Measurements from ENCODE around the gene DPH5. TPM values are rescaled to one million over a fixed set of nuclear protein-coding genes. Genes with fewer than 3 reads are reported as not detected.
A peak's percentile ranks its signal among the peaks of the same experiment; 100 is the strongest.
"Not testable (repeated sequence)": the region's sequence is repeated elsewhere in the genome, so short reads cannot be mapped to it uniquely, and the experiment has no call there.

DPH5 gene, protein sequence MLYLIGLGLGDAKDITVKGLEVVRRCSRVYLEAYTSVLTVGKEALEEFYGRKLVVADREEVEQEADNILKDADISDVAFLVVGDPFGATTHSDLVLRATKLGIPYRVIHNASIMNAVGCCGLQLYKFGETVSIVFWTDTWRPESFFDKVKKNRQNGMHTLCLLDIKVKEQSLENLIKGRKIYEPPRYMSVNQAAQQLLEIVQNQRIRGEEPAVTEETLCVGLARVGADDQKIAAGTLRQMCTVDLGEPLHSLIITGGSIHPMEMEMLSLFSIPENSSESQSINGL
- 26.6 TPM for polyA plus RNA-seq (2013, experiment 1 of 2; ENCODE audit: insufficient read length)
- 33.0 TPM for polyA plus RNA-seq (2013, experiment 2 of 2; ENCODE audit: insufficient read length)

DNA sequence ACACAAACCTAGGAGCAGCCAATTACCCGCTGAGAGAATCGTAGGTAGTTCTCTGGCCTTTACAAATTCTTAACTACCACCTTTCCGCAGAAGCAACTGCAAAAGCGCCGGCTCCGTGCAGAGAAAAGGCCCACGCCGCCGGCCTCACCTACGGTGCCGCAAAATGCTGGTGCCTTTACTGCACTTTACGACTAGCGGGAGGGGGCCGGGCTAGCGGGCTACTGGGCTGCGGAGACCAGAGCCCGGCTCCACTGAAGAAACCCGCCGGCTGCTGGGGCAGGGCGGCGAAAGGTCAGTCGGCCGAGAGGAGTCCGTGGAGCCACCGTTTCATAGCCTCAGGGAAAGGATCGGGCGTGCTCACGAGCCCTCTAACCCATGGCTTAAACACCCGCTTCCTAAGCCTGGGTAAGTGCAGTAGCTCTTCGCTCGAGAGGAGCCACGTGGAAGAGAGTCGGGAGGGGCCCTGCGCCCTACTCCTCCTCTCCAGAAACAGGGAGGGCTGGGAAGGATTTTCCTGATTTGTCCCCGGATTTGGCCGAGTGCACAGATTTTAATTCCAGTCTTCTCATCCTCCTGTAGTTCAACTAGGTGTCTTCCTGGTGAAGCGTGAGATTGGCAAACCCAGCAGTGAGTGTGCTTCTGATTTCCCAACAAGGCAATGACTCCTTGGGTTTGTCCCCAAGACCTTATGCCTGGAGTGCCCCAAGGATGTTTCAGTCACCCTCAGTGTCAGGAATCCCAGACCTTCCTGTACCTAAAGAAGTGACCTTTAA lies at the start of gene DPH5:
DPH5 (minus strand) TSS at position 128 of the 773 bp plus-strand sequence. CDS start 341 bp downstream, outside the sequence.
- peak; percentile 94 for DNase-seq

DNA sequence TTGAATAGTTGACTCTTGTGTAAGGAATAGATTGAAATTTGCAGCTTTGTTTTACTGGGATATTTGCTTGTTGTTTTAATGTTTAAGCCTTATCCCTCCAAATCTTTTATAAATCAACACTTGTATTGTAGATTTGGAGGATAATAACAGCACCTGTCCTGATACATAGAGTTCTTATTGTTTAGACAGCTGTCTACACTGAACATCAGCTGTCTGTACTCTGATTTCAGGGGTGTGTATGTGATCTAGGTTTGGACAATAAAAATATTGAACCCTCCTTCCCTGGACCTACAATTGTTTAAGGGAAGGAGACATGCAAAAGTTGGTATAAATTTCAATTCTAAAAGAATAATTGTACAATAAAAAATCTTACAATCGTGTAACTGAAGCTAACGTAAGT lies 48.3 kb upstream of the DPH5 start:
- no peak for DNase-seq

DNA sequence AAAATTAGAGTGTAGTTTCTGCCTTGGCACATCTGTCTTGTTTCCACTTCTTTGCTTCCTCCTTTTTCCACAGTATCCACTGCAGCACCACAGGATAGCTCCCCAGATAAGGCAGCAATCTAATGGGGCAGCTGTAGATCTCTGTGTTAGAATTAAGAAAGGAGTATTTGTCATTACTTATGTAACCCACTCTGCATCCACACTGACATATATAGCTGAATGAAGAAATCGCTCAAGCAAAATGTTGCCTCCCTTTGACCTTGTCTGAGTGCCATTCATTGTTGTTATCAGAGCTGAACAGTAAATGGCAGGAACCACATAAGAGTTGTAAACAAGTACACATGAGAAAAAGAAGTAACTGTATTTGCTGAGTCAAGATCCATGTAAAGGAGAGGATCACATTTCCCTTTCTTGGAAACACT lies 45.9 kb upstream of the DPH5 start:
- no peak for DNase-seq

DNA sequence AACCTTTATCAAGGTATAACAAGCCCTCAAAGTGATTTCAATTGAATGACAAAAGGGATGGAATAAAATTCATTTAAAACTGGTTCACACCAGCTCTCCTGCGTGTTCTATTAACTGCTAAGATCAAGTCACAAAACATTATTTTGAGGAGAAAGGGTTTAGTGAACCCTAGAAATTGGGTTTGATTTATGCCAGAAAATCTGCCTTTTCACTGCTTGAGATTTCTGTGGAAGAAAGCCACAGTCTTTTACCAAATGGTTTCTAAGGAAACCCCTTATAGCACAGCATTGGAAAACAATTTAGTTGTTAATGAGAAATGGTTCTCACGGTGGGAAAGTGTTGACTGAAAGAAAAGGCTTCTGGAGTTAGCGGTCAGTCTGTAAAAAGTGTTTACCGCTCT lies 43.6 kb upstream of the DPH5 start:
- DNase-seq: no peak

DNA sequence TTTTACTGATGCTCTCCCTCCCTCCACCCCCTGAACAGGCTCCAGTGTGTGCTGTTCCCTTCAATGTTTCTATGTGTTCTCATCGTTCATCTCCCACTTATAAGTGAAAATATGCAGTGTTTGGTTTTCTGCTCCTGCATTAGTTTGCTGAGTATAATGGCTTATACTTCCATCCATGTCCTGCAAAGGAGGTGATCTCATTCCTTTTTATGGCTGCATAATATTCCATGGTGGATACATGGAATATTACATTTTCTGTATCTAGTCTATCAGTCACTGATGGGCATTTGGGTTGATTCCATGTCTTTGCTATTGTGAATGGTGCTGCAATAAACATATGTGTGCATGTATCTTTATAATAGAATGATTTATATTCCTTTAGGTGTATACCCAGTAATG lies 41.4 kb upstream of the DPH5 start:
- DNase-seq: not testable (repeated sequence)

DNA sequence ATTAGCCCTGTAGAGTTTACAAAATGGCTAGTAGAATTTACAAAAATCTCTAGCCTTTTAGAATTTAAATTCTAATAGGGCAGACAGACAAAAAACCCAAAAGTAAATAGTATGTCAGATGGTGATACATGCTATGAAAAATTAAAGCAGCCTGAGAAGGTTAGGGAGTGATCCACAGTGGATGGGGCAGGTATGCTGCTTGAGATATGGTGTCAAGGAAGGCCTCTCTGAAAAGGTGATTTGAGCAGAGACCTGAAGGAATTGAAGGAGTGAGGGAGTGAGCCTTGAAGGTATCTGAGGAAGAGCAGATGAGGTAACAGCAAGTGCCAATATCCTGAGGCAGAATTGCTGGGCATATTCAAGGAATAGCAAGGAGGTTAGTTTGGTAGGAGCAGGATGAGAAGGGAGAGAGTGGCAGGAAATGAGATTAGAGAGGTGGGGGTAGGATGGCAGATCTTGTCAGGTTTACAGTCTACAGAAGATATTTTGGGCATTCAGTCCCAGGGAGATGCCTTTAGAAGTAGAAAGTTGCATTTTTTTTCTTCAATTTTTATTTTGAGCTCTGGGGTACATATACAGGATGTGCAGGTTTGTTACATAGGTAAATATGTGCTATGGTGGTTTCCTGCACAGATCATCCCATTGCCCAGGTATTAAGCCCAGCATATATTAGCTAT lies 40.8 kb upstream of the DPH5 start:
- DNase-seq: no peak

DNA sequence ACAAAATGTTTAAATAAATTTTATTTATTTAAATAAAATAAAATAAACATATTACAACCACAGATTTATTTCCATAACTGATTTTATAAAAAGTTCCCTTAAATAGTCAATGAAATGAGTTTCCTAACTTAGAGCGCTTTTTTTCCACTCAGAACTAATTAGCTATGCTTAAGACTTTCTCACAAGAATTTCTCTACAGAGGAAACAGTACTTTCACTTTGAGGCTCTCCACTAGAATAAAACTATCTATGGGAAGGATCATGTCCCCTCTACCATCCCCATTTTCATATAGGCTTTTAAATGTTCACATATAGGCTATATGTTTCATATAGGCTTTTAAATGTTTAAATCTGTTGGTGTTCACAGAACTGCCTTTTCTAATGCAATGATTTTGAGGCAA lies 40.0 kb upstream of the DPH5 start:
- no peak for DNase-seq

DNA sequence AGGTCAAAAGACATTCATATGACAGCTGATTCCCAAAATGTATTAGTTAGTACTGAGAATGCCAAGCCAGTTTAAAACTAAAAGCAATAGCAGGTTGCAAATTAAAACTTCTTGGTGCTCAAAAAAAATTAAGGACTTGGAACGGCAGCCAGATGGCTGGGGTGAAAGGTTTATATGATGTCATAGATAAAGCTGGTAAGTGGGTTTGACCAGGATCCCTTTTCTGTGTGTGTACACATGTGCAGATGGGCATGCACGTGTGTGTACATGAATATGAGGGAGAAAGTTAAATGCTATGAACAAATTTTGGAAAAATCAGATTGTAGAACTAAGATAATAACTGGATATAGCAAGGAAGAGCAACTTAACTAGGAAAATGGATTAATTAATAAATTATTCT lies 39.1 kb upstream of the DPH5 start:
- no peak for DNase-seq

DNA sequence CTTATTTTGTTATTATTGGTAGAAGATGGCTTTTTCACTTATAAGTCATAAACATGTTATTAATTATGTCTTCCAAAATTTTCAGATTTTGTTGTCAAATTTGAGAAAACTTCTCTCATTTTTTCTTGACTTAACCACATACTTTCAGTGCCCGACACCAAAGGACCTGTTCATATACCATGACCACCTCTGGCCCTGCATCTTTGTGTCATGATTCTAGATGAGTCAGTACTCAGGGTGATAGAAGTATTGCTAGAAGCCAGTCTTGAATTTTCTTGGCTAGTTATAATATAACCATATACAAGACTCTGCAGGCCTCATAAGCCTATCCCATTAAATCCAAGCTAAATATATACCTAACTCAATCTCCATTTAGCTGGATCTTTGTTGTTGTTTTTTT lies 35.4 kb upstream of the DPH5 start:
- DNase-seq: no peak

DNA sequence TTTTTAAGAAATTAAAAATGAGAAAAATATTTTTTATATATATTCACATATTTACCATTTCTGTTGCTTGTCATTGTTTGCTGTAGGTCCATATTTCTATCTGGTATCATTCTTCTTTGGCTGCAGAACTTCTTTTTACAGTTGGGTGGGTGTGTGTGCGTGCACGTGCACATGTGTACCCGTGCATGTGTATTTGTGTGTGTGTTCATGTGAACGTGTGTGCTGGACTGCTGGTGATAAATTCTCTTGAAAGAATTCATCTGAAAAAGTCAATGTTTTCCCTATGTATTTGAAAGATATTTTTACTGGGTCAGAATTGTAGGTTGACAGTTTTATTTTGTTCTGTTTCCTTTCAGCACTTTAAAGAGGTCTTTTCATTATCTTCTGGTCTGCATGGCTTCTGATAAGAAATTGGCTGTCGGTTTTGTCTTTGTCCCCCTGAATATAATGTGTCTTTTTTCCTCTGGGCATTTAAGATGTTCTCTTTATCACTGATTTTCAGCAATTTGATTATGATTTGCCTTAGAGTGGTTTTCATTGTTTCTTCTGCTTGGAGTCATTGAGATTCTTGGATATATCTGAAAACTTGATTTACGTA lies 34.5 kb upstream of the DPH5 start:
- DNase-seq: no peak

DNA sequence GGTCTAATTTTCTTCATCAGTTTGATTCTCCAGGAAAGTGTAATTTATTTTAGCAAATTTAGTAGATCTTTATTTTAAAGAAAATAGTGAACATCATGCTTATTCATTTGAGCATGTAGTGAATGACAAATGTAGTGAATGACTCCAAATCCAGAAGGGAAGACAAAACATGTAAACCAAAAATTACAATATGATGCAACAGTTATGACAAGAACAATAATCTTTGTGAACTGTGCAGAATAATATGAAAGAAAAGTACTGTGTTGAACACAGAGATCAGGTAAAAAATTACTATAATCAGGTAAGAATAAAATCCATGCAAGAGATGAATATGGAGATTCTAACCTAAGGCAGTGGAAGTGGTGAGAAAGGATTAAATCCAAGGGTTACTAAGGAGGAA lies 30.0 kb upstream of the DPH5 start:
- no peak for DNase-seq

DNA sequence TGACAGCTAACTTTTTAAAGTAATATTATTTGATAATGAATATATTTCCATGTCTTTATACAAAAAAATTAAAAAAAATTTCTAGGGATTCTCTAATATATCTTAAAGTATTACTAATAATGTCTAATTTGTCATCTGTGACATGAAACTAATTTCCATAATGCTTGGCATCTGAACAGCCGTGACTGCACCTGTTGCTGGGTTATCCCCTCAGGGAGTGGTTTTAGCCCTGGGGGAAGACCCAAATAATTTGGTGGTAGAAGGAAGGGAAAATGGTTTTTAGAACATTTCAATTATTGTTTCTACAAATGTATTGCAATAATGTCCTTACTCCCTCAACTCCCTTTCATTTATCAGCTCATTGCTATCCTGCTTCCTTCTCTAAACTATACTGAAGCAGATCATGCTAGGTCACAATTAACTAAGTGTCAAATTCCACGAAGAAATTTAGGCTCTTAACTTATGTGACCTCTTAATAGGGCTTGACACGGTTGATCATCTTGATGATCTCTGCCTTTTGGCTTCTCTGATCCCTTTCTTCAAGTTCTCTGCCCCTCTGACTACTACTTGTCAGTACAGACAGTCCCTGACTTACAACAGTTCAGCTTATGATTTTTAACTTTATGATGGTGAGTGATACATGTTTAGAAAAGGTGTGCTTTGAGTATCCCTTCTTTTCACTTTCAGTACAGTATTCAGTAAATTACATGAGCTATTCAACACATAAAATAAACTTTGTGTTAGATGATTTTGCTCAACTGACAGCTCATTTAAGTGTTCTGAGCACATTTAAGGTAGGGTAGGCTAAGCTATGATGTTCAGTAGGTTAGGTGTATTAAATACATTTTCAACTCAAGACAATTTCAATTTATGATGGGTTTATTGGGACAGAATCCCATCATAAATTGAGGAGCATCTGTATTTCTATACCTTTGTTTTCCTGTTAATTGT lies 26.4 kb upstream of the DPH5 start:
- no peak for DNase-seq

DNA sequence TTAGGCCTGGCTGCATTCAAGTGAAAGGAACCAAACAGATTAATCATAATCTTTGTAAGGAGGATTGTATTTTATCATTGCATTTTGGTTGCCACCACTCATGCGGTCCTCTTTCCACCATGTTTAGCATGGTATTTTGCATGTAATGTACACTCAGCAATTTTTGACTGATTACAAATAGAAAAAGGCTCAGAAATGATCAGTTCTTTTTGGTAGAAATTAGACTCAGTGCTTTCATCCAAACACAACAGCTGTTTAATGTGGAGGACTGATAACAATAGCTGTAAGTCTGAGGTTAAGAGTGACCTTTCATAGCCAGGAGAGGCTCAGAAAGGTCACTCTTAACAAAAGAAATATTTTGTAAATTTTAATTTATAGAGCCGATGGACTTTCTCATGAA lies 25.3 kb upstream of the DPH5 start:
- DNase-seq: no peak

DNA sequence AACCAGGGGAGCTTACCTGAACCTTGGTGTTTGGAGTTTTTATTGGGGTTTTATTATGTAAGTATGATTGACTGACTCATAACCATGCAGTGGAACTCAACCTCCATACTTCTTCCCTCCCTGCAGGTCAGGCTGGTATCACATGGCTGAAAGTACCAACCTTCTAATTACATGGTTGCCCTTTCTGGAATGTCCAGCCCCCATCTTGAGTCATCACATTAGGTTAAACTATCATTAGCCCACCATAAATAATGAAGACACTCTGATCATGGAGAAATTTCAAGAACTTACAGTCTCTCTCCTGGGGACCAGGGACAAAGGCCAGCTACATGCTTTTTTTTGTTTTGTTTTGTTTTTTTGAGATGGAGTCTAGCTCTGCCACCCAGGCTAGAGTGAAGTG lies 19.2 kb upstream of the DPH5 start:
- DNase-seq: no peak

DNA sequence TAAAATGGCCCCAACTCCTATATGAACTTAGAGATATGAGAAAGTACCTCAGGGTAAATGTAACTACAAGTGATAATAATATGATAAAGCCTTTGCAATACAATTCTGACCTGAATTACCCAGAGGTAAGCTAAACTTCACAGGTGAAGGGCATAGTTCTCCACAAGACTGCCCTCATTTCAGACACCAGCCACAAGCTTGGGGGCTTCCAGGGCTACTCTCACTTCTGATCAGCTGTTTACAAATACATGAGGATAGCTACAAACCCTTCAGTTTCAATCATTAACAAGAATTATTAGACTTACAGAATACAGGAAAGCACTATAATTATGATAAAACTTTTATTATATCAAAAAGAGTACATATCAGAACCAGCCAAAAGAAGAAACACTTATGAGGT lies 18.7 kb upstream of the DPH5 start:
- no peak for DNase-seq

DNA sequence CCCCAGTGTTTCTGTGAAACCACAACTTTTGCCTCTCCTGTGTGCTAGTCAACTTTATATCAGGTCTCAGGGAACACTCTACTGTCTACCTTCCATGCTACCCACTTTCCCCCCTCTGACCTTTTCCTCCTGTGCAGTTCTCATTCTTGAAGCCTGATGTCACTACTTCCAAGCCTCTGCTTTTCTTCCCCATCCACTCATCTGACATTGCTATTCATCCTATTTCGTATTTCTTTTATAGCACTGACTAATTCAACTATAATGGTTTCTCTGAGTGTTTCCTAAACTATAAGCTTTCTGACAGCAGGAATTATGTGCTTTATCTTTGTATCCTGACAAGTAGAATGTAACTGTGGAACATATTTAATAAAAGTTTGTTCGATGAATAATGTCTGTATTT lies 18.2 kb upstream of the DPH5 start:
- DNase-seq: peak; percentile 30

DNA sequence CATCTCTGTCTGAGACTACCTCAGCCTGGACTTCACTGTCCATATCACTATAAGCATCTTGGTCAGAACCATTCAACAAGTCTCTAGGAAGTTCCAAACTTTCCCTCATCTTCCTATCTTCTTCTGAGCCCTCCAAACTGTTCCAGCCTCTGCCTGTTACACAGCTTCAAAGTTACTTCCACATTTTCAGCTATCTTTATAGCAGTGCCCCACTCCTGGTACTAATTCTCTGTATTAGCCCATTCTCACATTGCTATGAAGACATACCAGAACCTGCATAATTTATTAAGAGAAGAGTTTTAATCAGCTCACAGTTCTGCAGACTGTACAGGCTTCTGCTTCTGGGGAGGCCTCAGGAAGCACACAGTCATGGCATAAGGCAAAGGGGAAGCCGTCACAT lies 15.7 kb upstream of the DPH5 start:
- DNase-seq: no peak

DNA sequence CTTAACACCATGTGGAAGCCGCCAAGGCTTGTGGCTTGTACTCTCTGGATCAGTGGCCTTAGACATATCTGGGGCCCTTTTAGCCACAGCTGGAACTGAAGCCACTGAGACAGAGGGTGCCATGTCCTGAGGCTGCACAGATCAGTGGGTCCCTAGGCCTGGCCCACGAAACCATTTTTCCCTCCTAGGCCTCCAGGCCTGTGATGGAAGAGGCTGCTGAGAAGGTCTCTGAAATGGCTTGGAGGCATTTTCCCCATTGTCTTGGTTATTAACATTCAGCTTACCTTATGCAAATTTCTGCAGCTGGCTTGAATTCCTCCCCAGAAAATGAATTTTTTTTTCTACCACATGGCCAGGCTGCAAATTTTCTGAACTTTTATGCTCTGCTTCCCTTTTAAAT lies 15.1 kb upstream of the DPH5 start:
- DNase-seq: no peak

DNA sequence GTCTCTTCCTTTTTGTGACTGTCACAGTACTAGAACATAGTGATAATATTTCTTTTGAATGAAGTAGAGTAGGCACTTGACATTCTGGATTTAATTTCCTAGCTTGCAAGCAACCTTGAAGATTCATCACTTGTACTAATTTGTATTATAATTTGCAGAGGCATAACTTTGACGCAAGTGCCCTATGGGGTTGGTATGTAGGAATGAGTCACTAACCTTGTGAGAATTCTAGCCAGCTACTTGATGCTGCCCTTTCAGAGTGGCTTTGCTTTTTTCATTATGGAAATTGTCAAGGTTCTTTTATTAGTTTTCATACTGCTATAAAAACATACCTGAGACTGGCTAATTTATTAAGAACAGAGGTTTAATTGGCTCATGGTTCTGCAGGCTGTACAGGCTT lies 13.7 kb upstream of the DPH5 start:
- no peak for DNase-seq

DNA sequence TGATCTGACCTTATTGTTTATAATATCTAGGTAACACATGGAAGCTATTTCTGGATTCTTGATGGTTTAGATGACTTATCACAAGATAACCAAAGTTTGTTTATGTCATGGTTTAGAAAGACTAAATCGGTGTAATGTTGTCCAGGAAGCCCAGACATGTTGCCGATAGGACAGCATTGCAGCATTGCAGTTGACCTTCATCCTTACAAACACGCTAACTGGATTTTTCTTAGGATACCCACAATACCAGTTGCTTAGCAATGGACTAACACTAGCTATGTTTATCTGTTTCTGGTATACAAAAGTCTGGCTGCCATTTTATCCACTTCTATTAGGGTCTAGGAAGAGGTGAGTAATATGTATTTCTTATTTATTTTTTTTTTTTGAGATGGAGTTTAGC lies 11.7 kb upstream of the DPH5 start:
- DNase-seq: no peak

DNA sequence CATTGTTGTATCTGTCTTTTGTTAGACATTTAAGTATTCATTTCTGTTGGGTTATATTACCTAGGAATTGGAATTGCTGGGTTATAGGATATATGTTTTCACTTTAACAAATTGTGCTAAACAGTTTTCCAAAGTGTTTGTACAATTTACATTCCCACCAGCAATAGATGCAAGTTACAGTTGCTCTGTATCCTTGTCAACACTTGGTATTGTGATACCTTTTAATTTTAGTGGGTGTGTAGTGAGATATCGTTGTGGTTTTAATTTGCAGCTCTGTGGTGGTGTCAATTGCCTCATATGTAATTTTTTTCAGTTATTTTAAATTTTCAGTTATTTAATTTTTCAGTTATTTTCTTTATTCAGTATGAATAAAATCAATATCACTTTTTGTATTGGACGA lies 7.4 kb upstream of the DPH5 start:
- DNase-seq: no peak

DNA sequence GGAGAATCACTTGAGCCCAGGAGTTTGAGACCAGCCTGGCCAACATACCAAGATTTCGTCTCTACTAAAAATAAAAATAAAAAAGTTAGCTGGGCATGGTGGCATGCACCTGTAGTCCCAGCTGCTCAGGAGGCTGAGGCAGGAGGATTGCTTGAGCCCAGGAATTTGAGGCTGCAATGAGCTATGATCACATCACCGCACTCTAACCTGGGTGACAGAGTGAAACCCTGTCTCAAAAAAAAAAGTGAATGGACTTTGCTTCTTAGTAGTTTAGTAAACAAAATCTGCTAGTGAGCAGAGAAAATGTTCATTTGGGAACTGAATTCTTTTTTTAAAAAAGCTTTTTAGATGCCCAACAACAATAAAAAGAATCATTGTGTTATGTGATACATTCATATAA lies 6.5 kb upstream of the DPH5 start:
- not testable (repeated sequence) for DNase-seq

All from fibroblast of skin of back (primary cell).